ENCODE results near the gene TRPC6.

Gene TRPC6

GRCh38 chr11:101523193-101523592 is 60.6 kb downstream of the TRPC6 start:
- H3K9me2 ChIP-seq (replicated peaks; ENCODE audit: control insufficient read depth, low read length), result no peaks in the 10 kb centered on the region
- no peaks in the 10 kb centered on the region for H4K20me1 ChIP-seq (ENCODE audit: control insufficient read depth, insufficient read depth, low read depth, low read length)
- no peaks in the 10 kb centered on the region for H3K27me3 ChIP-seq (ENCODE audit: control insufficient read depth, low read length)
- no peak overlapping the region for H3K27ac ChIP-seq (ENCODE audit: low read depth, low read length)
- H3K79me2 ChIP-seq (ENCODE audit: control insufficient read depth, low read length), result no peaks in the 10 kb centered on the region
- H3K36me3 ChIP-seq (ENCODE audit: control insufficient read depth, low read length), result no peaks in the 10 kb centered on the region
- H3F3A ChIP-seq (ENCODE audit: control insufficient read depth, insufficient read depth), result peaks cover 2% of the 10 kb centered on the region; the same call in 1 of the 2 replicates
- no peak for TF ChIP-seq CTCF (IDR thresholded peaks at IDR 0.05; ENCODE audit: low read depth, low read length, poor library complexity, severe bottlenecking)
- no peak for TF ChIP-seq EZH2phosphoT487 (IDR thresholded peaks at IDR 0.05; ENCODE audit: borderline replicate concordance, low read length)
- peaks cover 14% of the 10 kb centered on the region; the same call in 1 of the 2 replicates for H3K9me3 ChIP-seq (ENCODE audit: control insufficient read depth, insufficient read depth, low read length)
- no peak overlapping the region for H3K4me2 ChIP-seq (ENCODE audit: low read length)
- no peak overlapping the region for H3K4me3 ChIP-seq (ENCODE audit: low read length)
- H3K4me1 ChIP-seq (ENCODE audit: control insufficient read depth, low read length), result peaks cover 28% of the 10 kb centered on the region

GRCh38 chr11:101521821-101522220 is 62.0 kb downstream of the TRPC6 start:
- Histone ChIP-seq H3K4me2 (ENCODE audit: low read length) (no peak overlapping the region), H3K27ac (ENCODE audit: low read depth, low read length) (no peak overlapping the region), H3K4me3 (ENCODE audit: low read length) (no peak overlapping the region), H4K20me1 (ENCODE audit: control insufficient read depth, insufficient read depth, low read depth, low read length) (no peaks in the 10 kb centered on the region), H3K27me3 (ENCODE audit: control insufficient read depth, low read length) (no peaks in the 10 kb centered on the region), H3K4me1 (ENCODE audit: control insufficient read depth, low read length) (peaks cover 28% of the 10 kb centered on the region), H3K79me2 (ENCODE audit: control insufficient read depth, low read length) (no peaks in the 10 kb centered on the region), H3K9me2 (replicated peaks; ENCODE audit: control insufficient read depth, low read length) (no peaks in the 10 kb centered on the region), H3K36me3 (ENCODE audit: control insufficient read depth, low read length) (no peaks in the 10 kb centered on the region), H3K9me3 (ENCODE audit: control insufficient read depth, insufficient read depth, low read length) (peaks cover 14% of the 10 kb centered on the region; the same call in 1 of the 2 replicates), H3F3A (ENCODE audit: control insufficient read depth, insufficient read depth) (peaks cover 2% of the 10 kb centered on the region; the same call in 1 of the 2 replicates)
- TF ChIP-seq CTCF (IDR thresholded peaks at IDR 0.05; ENCODE audit: low read depth, low read length, poor library complexity, severe bottlenecking), result no peak
- no peak for TF ChIP-seq EZH2phosphoT487 (IDR thresholded peaks at IDR 0.05; ENCODE audit: borderline replicate concordance, low read length)

GRCh38 chr11:101516546-101516945 is 67.3 kb downstream of the TRPC6 start:
- Histone ChIP-seq H3K4me3 (ENCODE audit: low read length) (no peak overlapping the region), H3F3A (ENCODE audit: control insufficient read depth, insufficient read depth) (no peaks in the 10 kb centered on the region), H3K4me1 (ENCODE audit: control insufficient read depth, low read length) (no peaks in the 10 kb centered on the region), H3K4me2 (ENCODE audit: low read length) (no peak overlapping the region), H3K27me3 (ENCODE audit: control insufficient read depth, low read length) (no peaks in the 10 kb centered on the region), H3K9me2 (replicated peaks; ENCODE audit: control insufficient read depth, low read length) (no peaks in the 10 kb centered on the region), H3K36me3 (ENCODE audit: control insufficient read depth, low read length) (no peaks in the 10 kb centered on the region), H3K79me2 (ENCODE audit: control insufficient read depth, low read length) (no peaks in the 10 kb centered on the region), H3K27ac (ENCODE audit: low read depth, low read length) (no peak overlapping the region), H4K20me1 (ENCODE audit: control insufficient read depth, insufficient read depth, low read depth, low read length) (no peaks in the 10 kb centered on the region), H3K9me3 (ENCODE audit: control insufficient read depth, insufficient read depth, low read length) (peaks cover 10% of the 10 kb centered on the region; the same call in 1 of the 2 replicates)
- TF ChIP-seq CTCF (IDR thresholded peaks at IDR 0.05; ENCODE audit: low read depth, low read length, poor library complexity, severe bottlenecking) (no peak), EZH2phosphoT487 (IDR thresholded peaks at IDR 0.05; ENCODE audit: borderline replicate concordance, low read length) (no peak)
